NCI-H128 (cell line): ENCODE results near the gene NCAPD2.
A peak's percentile ranks its signal among the peaks of the same experiment; 100 is the strongest.
"Not testable (repeated sequence)": the region's sequence is repeated elsewhere in the genome, so short reads cannot be mapped to it uniquely, and the experiment has no call there.

Source experiments
- DNase-seq: peaks from one replicate; lab custom pipeline; 2025; ENCODE audit not compliant: unreplicated experiment; lab: John Stamatoyannopoulos, UW

NCAPD2 gene

DNA sequence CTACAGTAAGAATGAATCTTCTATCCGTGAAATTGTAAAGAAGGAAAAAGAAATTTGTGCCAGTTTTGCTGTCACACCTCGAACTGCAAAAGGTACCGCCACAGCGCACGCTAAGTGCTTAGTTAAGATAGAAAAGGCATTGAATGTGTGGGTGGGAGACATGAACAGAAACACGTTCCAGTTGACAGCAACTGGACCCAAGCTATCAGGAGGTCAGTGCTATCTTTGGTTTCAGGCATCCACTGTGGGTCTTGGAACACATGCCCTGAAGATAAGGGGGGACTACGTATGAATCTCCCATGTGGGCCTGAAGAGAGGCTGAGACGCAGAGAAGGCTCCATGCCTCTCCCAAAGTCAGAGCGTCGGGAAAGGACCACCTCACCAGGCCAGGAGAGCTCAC is 52.1 kb downstream of the NCAPD2 start:
- no peak for DNase-seq

DNA sequence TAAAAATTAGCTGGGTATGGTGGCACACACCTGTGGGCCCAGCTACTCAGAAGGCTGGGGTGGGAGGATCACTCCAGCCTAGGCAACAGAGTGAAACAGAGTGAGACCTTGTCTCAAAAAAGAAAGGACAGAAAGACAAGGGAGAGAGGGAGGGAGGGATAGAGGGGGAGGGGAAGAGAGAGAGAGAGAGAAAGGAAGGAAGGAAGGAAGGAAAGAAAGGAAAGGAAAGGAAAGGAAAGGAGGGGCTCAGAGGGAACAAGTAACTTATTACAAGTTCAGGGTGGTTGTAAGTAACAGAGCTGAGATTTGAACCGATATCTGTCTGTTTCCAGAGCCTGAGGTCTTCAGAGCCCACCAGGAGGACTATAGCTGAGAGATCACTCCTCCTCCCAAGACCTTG is 53.7 kb downstream of the NCAPD2 start:
- DNase-seq, result no peak

DNA sequence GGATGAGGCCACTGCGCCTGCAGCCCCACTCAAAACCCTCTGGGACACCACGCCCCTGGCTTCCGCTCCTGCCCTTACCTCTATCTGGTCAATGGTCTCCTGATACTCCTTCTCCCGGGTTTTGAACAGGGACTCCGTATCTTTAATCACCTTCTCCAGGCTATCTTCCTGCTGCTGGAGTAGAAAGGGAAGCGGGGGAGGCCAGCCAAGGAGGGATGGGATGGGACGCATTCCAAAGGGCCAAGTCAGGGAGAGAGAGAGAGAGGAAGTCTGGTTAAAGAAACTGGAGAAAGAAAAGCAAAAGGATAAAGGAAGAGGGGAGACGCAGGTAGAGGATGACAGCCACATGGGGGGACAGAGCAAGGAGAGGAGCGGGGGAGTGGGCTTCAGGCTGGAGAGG is 54.1 kb downstream of the NCAPD2 start:
- no peak for DNase-seq

DNA sequence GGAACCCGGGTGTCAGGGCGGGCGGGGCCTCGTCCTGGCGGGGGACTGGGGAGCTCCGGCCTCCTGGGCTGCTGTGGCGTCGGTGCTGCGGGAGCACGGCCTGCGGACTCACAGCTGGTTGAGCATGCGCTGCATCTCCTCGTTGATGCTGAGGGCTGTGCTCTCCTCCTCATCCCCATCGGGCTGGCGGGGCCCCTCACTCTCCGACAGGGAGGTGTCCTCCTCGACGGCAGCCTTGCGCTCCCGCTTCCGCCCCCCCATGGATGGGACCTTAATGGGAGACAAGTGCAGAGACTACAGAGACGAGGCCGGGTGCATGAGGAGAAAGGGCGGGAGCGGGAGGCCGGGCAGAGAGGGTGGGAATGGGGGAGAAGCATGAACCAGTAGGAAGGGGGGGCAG is 54.7 kb downstream of the NCAPD2 start:
- DNase-seq, result no peak

DNA sequence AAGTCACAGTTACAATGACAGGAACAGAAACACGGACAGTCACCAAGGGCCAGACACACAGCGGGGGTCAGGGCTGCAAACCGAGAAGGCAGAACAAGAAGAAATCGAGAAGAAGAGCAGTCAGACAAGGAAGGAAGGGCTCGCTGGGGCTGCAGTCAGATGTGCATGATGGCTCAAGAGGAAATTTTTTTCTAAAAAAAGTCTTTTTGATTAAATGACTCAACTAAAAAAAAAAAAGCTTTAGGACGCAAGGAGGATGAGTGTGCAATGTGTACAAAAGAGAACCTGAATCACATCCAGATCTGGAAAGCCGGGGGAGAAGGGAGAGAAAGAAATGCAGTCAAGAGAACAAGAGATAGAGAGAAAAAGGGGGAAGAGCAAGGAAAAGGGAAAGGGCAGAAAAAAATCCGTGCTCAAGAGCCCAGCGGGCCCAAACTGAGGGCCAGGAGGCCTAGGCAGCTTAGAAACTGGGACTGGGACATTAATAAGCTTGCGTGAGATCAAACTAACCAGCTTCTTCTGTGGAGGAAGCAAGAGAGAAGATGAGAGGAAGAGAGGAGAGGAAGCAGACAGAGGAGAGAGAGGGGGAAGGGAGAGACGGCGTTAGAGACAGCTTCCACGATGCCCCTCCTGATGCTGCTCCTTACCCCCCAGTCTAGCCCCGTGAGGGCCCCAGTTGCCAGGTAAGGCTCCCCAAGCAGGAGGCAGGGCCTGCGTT is 55.2 kb downstream of the NCAPD2 start:
- no peak for DNase-seq

DNA sequence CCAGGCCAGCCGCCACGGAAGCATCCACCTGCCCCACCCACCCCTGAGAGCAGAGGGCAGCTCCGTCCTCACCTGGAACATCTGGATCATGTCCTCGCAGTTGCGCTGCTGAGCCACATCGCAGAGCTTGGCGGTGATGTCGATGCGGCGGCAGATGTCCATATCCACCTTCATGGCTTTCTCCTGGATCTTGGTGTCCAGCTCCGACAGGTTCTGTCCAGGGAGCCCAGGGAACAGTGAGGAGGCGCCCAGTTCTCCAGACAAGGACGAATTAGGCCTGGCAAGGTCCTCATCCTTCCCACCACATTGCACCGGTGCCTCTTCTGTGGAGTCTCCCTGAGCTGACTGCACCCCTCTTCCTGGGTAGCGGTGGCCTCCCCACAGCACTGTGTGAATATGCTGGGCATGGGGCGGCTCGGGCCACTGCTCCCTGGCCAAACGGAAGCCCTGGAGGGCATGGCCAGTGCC is 55.8 kb downstream of the NCAPD2 start:
- no peak for DNase-seq

DNA sequence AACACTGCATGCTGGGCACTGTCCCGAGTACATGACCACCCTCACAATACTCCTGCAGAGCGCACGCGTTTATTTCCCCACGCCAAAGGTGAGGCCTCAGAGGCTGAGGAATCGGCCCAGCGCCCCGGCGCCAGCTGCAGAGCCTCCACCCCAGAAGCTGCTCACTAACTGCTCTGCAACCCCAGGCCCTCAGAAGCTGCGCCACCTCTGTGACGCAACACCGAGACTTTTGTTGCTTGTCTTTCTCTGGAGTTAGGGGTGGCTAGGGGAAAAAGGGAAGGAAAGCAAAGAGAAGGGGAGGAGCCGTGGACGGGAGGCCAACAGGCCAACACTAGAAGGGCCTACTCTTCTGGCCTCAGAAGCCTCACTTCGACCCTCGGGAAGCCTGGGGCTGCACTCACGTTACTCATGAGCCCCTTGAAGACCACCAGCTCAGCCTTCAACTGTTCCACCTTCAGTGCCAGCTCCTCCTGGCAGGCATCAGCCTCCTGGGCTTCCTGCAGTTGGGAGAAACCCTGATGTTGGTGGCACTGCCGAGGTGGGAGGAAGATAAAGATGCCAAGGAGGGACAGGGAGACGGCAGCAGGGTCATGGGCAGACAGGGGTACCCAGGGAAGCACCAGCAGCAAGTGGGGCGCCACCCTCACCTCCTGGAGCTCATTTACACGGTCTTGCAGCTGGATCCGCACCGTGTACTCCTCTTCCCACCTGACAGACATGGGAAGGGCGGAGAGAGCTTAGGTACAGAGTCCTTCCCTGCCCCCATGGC is 56.6 kb downstream of the NCAPD2 start:
- DNase-seq, result no peak

DNA sequence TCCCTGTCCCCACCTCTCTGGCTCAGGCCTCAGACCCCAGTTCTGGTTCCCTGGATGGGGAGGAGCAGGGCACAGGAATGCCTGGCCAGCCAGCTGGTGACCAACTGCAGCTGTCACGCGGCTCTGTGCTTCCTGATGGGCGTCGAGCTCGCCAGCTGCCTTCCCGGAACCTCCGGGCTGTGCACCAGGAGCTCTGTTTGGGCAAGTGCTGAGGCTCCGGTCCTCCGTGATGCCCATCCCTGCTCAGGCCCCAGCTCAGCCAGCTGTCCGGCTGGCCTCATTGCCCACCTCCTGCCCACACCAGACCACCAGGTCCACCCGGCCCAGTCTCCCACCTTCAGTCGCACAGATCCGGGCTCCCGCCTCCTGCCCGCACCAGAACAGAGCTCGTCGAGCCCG is 57.2 kb downstream of the NCAPD2 start:
- no peak for DNase-seq

DNA sequence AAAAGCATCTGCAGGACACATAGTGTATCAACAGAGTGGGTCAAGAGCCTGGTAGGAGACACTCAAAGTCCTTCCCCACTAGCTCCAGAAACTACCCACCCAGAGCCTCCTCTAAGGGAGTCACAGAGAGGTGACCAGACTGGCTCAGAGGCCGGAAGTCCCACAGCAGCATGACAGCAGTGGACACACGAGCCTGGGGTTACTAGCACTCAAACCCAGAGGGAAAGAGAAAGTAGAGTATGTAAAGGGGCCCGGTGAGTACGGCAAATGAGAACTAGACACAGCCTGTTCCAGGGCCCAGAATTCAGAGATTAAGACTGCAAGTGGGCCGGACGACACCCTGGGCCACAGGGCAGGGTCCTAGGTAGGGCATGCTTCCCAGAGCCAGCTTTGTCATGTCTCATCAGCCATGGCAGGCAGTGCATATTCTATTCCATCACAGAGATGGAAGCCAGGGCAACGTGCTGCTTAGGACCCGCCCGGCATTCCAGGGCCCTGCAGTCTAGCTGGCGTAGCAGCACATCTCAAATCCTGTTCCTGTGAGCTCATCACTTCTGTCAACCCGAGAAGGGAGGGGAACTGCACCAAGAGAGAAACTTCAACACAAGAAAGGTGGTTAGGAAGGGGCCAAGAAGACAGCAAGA is 57.7 kb downstream of the NCAPD2 start:
- DNase-seq, result no peak

DNA sequence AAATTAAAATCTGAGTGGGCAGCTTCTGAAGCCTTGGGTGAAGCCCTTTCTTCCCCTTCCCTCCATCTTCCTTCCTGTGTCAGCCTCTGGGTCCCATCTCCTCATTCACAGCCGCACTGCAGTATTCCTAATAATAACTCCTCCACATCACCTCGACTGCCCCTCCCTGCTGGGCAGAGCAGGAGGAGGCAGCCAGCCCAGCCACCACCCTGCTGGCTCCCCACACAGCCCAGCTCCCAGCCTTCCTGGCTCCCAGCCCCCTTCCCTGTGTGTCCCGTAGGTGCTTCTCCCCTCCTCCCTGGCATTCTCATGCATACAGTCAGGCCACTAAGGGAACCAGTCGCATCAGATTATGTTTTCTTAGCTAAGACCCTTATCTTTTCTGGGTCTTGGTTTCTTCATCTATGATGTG is 58.2 kb downstream of the NCAPD2 start:
- DNase-seq, result no peak

DNA sequence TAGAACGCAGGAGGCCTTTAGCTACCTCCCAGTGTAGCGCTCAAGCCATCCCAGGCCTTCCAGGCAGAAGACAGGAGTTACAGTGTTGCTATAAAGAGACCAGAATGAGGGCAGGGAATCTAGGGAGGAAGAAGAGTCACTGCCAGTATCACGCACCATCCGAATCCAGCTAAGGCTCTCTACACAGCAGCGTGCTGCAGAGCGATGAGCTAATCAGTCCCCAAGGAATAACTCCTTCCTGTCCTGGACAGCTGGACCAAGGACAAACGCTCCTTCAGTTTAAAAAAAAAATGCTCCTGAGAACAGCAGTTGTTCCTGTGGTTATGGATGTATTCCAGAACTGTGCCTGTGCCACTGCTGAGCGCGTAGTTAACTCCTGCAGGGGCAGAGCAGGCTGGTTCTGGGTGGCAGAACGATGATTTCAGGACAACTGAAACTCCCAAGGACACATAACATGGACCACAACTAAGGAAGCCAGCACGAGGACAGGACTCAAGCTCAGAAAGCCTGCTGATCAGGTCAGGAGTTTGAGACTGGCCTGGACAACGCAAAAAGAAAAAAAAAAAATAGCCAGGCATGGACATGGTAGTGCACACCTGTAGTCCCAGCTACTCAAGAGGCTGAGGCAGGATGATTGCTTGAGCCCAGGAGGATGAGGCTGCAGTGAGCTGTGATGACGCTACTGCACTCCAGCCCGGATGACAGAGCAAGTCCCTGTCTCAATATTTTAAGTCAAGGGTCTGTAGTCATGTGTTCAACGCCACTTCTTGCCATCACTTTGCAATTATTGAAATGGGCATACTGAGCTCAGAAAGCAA is 59.4 kb downstream of the NCAPD2 start:
- no peak for DNase-seq

DNA sequence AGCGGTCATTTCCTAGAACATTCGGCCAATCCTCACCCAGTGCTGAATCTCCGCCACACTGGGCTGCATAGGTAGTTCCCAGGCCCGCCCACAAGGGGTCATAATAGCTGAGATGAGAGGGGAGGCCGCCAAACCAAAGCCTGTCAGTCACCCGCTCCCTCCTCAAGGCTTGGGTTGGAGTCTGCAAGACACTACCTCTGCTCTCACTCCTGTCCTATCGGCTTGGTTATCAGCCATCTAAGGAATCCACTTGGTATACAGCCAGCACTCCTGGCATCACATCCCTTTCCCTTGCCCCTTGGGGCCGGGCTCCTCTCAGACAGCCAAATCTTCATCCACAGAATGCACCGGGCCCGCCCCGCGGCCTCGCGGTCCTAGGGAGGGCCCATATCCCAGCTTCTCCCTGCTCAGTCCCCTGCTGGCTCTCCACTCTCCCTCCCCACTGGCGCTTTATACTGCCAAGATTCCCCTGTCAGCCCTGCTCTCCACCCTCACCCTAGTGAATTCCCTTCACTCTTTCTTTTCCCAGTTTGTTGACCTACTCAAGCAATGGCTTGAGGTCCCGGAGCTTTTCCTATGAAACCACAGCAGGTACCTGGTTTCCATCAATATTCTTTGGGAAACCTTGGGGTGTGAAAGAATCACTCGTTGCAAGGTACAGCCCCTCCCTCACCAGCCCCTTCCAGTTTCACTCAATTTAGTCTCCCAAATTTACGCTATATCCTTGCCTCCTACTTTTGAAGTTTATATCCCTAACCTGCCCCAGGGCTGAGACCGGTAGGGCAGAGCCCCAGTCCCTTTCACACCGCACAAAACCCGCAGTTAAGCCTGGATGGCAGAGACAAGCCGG is 60.5 kb downstream of the NCAPD2 start:
- DNase-seq, result peak; percentile 16

DNA sequence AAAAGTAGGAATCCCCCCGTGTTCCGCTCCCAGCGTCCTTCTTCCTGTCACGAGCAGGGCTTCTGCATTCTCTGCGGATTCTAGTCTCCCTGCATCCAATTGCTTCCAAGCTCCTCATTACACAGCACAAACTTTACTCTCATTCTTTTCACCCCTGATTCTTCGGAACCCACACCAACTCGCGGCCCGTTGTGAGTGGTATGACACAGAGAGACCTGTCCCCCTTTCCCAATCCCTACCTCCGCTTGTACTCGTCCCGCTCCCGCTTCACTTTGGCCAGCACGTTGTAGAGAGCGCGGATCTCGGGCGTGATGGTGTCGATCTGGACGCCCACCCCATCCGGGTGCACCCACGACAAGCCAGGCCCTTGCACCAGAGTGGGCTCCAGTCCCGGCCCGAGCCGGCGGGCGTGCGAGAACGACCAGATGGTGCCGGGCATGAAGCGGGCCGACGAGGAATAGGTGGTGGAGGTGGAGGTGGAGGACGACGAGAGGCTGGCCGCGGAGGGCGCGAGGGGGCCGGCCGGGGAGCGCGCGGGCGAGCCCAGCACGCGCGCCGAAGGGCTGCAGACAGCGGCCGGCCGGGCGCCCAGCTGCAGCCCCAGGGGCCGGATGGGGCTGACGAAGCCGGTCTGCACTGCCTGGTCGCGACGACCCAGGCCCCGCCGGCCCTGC is 61.3 kb downstream of the NCAPD2 start:
- DNase-seq, result no peak

DNA sequence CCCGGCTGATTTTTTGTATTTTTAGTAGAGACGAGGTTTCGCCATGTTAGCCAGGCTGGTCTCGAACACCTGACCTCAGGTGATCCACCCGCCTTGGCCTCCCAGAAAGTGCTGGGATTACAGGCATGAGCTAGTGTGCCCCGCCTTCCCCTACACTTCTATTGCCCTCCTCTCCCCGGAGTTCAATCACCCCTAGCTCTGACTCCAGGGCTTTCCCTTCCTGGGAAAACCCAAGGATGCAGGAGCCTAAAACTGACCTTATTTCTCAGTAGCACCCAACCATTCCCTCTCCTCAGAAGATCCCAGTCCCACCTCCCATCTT is 62.6 kb downstream of the NCAPD2 start:
- not testable (repeated sequence) for DNase-seq

DNA sequence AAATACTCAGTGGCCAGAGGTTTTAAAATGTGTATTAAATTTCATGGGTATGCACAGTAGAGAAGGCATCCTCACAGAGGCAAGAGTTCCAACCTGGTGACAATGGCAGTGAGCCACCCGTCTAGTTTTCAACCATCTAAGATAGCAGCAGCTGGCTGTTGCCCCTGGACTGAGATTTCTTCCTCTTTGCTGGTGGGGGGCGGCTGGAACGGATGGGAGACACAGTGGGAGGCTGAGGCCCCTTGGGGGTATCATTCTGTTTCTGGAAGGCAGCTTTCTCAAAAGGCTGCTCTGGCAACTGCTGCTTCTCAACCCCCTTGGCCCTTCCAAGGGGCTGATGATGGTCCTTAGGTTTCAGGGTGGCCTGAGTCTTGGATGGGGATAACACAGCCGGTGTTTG is 63.0 kb downstream of the NCAPD2 start:
- no peak for DNase-seq

DNA sequence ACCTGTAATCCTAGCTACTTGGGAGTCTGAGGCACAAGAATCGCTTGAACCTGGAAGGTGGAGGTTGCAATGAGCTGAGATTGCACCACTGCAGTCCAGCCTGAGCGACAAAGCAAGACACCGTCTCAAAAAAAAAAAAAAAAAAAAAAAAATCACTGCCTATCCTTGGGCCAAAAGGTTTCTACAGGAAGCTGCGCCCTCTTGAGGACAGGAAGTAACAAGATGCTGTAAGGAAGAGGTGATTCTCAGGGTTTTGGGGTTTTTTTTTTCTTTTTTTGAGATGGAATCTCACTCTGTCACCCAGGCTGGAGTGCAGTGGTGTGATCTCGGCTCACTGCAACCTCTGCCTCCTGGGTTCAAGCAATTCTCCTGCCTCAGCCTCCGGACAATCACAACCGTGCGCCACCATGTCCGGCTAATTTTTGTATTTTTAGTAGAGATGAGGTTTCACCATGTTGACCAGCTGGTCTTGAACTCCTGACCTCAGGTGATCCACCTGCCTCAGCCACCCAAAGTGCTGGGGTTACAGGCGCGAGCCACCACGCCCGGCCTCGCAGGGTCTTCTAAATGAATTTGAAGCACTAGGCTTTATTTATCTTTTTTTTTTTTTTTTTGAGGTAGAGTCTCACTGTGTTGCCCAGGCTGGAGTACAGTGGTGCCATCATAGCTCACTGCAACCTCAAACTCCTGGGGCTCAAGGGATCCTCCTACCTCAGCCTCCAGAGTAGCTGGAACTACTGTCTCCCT is 64.3 kb downstream of the NCAPD2 start:
- DNase-seq, result not testable (repeated sequence)

DNA sequence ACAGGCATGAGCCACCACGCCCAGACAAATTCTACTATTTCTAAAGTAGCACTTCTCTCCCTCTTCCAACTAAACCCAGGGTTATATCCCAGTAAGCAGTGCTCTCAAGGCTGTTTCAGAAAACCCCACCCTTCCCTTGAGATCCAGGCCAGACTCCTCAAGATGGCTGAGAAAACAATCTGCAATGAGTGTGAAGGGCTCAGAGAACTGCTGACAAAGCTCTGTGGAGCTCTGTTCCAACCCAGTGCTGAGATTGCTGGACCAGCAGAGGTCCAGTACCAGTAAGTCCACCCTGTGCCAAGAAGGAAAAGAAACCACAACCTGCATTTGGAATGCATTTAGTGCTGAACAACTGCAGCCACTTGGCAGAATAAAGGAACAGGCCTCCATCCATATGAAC is 65.6 kb downstream of the NCAPD2 start:
- DNase-seq, result no peak

DNA sequence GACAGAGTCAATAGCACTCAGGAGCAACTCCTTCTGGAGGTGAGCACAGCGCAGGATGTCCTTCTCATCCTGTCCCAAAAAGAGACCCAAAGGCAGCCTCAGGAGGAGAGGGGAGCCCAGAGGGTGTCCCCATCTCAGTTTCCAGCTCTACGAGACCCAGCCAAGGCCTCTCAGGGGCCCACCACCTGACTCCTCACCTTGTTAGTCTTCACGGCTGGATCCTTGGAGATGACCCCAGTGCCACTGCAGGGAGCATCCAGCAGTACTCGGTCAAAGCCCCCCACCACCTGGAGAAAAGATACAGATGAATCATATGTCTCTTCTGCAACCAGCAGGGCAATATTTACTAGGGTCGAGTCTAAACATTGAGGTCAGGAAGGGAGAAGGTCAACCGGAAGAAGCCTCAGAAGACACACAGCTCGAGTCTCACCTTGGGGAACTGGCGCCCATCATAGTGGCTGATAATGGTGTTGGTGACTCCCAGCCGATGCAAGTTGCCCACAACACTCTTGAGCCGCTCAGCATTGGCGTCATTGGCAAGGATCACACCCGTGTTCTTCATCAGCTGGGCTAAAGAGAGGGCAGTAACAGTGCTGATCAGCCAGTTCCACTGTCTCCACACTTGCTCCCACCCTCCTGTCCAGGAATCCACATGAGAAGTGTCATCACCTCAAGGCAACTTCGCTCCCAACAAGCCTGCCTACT is 66.8 kb downstream of the NCAPD2 start:
- DNase-seq, result no peak

DNA sequence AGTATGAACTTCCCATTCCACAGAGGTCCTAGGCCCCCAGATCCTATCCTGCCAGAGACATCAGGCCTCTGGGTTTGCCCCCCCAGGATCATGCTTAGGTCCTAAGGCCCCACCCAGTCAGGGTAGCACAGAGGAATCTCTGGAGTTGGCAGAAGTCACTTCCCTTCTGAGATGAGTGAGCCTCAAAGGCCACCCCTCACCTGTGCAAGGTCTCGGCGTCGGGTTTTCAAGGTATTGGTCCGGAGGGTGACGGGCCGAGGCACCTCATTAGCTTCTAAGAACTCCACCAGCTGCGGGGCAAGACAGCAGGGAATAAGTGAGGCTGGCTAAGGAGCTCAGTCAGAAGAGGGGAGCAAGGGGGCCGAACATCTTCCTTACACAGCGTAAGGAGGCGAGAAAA is 69.0 kb downstream of the NCAPD2 start:
- DNase-seq, result no peak
